ENCODE data around the gene COL4A3. TPM values are rescaled to one million over a fixed set of nuclear protein-coding genes. Genes with fewer than 3 reads are reported as not detected.

The COL4A3 gene
- total RNA-seq, 1 donor from 2014 or later: 3.9 TPM

GRCh38 chr2:227339098-227339599, 174.7 kb downstream of the COL4A3 start:
- no peak for DNase-seq (ENCODE audit: low spot score)

- DNase-seq (ENCODE audit: low spot score): no peak
Measured at GRCh38 chr2:227340106-227340505, 175.7 kb downstream of the COL4A3 start.

GRCh38 chr2:227341553-227341952, 177.1 kb downstream of the COL4A3 start:
- no peak for DNase-seq (ENCODE audit: low spot score)

- DNase-seq (ENCODE audit: low spot score): no peak
Measured at GRCh38 chr2:227344231-227344630, 179.8 kb downstream of the COL4A3 start.

- DNase-seq (ENCODE audit: low spot score): no peak
Measured at GRCh38 chr2:227347117-227347516, 182.7 kb downstream of the COL4A3 start.

- DNase-seq (ENCODE audit: low spot score): no peak
Measured at GRCh38 chr2:227348324-227348723, 183.9 kb downstream of the COL4A3 start.

- no peak for DNase-seq (ENCODE audit: low spot score)
Measured at GRCh38 chr2:227349989-227350612, 185.7 kb downstream of the COL4A3 start.

- DNase-seq (ENCODE audit: low spot score): no peak
Measured at GRCh38 chr2:227351639-227352038, 187.2 kb downstream of the COL4A3 start.

- DNase-seq (ENCODE audit: low spot score): no peak
Measured at GRCh38 chr2:227360351-227360750, 195.9 kb downstream of the COL4A3 start.

GRCh38 chr2:227363756-227364155, 199.3 kb downstream of the COL4A3 start:
- DNase-seq (ENCODE audit: low spot score): no peak

Other genes with a start within 250 kb of the COL4A3 start
- 0.72 TPM for gene COL4A4, start 419 bp upstream of the COL4A3 start, total RNA-seq (ENCODE audit: insufficient read depth, low replicate concordance)
- gene MFF, start 160.6 kb downstream of the COL4A3 start, total RNA-seq (ENCODE audit: insufficient read depth, low replicate concordance): 94.6 TPM
- 2.4 TPM for gene TM4SF20, start 214.7 kb downstream of the COL4A3 start, total RNA-seq (ENCODE audit: insufficient read depth, low replicate concordance)
- gene SCYGR1, start 223.3 kb downstream of the COL4A3 start, total RNA-seq (ENCODE audit: insufficient read depth, low replicate concordance): not detected